A673 (cell line): Measurements from ENCODE around the gene SNORC.

ENCODE experiments used
- CTCF ChIP-seq: fragments of 300-800, 200-600 bp; sonication (generic); conservative IDR thresholded peaks from 2 replicates; pipeline ENCODE4 v1.5.1; 2017; ENCODE audit warnings: low read depth, mild to moderate bottlenecking, antibody characterized with exemption, low read length, moderate library complexity, mixed read lengths
- EZH2 ChIP-seq: fragments of 200-600 bp; sonication (generic); IDR thresholded peaks from 2 replicates; pipeline ENCODE4 v1.6.1; 2017; ENCODE audit warnings: borderline replicate concordance, low read depth, mild to moderate bottlenecking, mixed read lengths, antibody characterized with exemption, low read length; ENCODE audit not compliant: poor library complexity, severe bottlenecking

- TF ChIP-seq CTCF (no peak), EZH2 (no peak)
Measured at GRCh38 chr2:232870018-232870765, at the start of gene SNORC.
